Osteoblast (primary cell): ENCODE results near the gene TOLLIP. TPM values are rescaled to one million over a fixed set of nuclear protein-coding genes. Genes with fewer than 3 reads are reported as not detected.
"Not testable (repeated sequence)": the region's sequence is repeated elsewhere in the genome, so short reads cannot be mapped to it uniquely, and the experiment has no call there.

Source experiments
- DNase-seq: peaks from one replicate; pipeline ENCODE4 v3.0.0; 2011; ENCODE audit warnings: low spot score, mixed read lengths; ENCODE audit not compliant: insufficient read length; ENCODE audit errors: missing footprints
- H2AFZ ChIP-seq: 2 replicates; pipeline ENCODE4 v1.6.0; 2011; ENCODE audit warnings: mild to moderate bottlenecking, low read length
- H3K27ac ChIP-seq: 2 replicates; pipeline ENCODE4 v1.5.1; 2011; ENCODE audit warnings: mild to moderate bottlenecking, low read depth, low read length, moderate library complexity
- H3K27me3 ChIP-seq: 2 replicates; pipeline ENCODE4 v1.6.0; 2012; ENCODE audit warnings: mild to moderate bottlenecking, control low read depth, inconsistent platforms, low read length, moderate library complexity; ENCODE audit not compliant: insufficient read depth
- H3K36me3 ChIP-seq: 2 replicates; pipeline ENCODE4 v1.5.1; 2011; ENCODE audit warnings: mild to moderate bottlenecking, low read length, control low read depth, moderate library complexity; ENCODE audit not compliant: insufficient read depth
- H3K4me1 ChIP-seq: 2 replicates; pipeline ENCODE4 v1.5.1; 2011; ENCODE audit warnings: mild to moderate bottlenecking, low read length, control low read depth, moderate library complexity; ENCODE audit not compliant: insufficient read depth
- H3K4me2 ChIP-seq: 2 replicates; pipeline ENCODE4 v1.6.0; 2011; ENCODE audit warnings: mild to moderate bottlenecking, low read length; ENCODE audit not compliant: insufficient read depth
- H3K4me3 ChIP-seq: fragments of 200-600 bp; sonication (generic); 3 replicates; pipeline ENCODE4 v1.5.1; 2012; ENCODE audit warnings: mild to moderate bottlenecking, low read length, inconsistent platforms; ENCODE audit not compliant: insufficient read depth
- H3K79me2 ChIP-seq: 2 replicates; pipeline ENCODE4 v1.6.0; 2012; ENCODE audit warnings: mild to moderate bottlenecking, low read length, control low read depth, inconsistent platforms; ENCODE audit not compliant: insufficient read depth
- H3K9me3 ChIP-seq: 2 replicates; pipeline ENCODE4 v1.5.1; 2011; ENCODE audit warnings: low read depth, low read length, control low read depth
- H4K20me1 ChIP-seq: 2 replicates; pipeline ENCODE4 v1.6.0; 2012; ENCODE audit warnings: mild to moderate bottlenecking, low read length, control low read depth; ENCODE audit not compliant: insufficient read depth
- total RNA-seq: library from RNA; depleted of rRNA; stranded (reverse); fragments of >200 nt; gene quantifications from 2 replicates; pipeline ENCODE4 v1.2.3, GENCODE V29; 2012
- TF ChIP-seq, protein P1 (sequence below): IDR thresholded peaks from 2 replicates; pipeline ENCODE4 v1.5.1; 2011; ENCODE audit warnings: mild to moderate bottlenecking, low read depth, low read length, moderate library complexity; ENCODE audit errors: extremely low read depth

Gene TOLLIP
- total RNA-seq, 1 donor, result 30.8 TPM

DNA sequence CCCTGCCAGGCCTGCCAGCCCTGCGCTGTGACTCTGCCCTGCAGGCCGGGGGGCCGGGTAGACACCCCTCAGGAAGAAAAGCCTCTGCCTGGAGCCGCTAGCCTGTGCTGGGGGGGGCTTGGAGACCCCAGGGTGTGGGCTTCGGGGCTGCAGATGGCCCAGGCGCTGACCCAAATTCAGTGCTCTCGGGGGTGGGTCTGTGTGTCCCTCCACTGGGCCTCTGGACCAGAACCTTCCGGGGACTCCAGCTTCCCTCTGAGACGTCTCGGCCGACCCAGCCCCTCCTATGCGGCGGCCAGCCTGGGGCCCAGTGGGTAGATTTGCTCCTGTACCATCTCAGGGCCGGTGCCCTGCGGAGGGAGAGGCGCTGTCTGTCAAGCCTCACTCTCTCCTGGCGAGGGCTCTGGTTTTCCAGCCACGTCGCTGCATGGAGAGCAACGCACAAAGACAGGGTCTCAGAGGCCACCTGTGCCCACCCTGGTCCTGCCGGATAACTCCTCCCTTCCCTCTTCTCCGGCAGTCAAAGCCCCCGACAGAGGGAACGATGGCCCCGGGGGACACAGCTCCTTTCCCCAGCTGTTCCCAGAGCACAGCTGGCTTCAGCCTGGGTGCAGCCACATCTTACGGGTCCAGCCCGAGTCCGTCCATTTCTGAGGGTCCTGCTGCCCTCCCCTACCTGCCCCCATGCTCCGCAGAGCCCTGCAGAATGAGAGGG lies 40.1 kb upstream of the TOLLIP start:
- Histone ChIP-seq H3K4me2 (no peak overlapping the region), H2AFZ (no peak overlapping the region), H3K4me3 (no peak overlapping the region), H4K20me1 (no peaks in the 10 kb centered on the region), H3K27ac (no peak overlapping the region), H3K27me3 (peaks cover 9% of the 10 kb centered on the region), H3K79me2 (no peaks in the 10 kb centered on the region), H3K9me3 (no peaks in the 10 kb centered on the region), H3K4me1 (no peaks in the 10 kb centered on the region), H3K36me3 (no peaks in the 10 kb centered on the region)
- DNase-seq, result no peak
- TF ChIP-seq, protein P1, sequence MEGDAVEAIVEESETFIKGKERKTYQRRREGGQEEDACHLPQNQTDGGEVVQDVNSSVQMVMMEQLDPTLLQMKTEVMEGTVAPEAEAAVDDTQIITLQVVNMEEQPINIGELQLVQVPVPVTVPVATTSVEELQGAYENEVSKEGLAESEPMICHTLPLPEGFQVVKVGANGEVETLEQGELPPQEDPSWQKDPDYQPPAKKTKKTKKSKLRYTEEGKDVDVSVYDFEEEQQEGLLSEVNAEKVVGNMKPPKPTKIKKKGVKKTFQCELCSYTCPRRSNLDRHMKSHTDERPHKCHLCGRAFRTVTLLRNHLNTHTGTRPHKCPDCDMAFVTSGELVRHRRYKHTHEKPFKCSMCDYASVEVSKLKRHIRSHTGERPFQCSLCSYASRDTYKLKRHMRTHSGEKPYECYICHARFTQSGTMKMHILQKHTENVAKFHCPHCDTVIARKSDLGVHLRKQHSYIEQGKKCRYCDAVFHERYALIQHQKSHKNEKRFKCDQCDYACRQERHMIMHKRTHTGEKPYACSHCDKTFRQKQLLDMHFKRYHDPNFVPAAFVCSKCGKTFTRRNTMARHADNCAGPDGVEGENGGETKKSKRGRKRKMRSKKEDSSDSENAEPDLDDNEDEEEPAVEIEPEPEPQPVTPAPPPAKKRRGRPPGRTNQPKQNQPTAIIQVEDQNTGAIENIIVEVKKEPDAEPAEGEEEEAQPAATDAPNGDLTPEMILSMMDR, result no peak

DNA sequence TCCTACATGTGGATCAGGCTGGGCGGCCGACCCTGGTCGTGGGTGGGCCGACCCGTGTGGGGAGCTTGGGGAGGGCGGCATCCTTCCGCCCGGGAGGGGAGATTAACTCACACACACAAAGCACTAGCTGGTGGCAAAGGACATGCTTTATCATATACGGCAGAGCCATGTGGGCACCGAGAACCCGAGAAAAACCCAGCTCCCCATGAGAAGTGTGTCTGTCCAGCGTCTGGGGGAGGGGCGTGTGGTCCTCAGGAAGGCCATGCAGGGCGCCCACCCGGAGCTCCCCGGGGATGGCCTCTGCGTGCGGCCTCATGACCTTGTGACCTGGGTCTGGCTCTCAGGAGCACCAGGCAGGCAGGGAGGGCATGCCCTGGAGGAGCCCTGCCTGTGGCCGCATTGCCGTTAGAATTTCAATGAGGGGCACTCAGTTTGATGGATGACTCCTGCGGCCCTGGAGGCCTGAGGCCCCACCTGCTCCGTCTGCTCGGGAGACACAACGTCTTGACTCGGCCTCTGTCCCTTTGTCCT lies 39.4 kb upstream of the TOLLIP start:
- Histone ChIP-seq H3K36me3 (no peaks in the 10 kb centered on the region), H3K27ac (no peak overlapping the region), H4K20me1 (no peaks in the 10 kb centered on the region), H3K27me3 (peaks cover 9% of the 10 kb centered on the region), H3K4me3 (no peak overlapping the region), H3K4me1 (no peaks in the 10 kb centered on the region), H3K9me3 (no peaks in the 10 kb centered on the region), H2AFZ (no peak overlapping the region), H3K4me2 (no peak overlapping the region), H3K79me2 (no peaks in the 10 kb centered on the region)
- DNase-seq, result no peak
- TF ChIP-seq, protein P1, result no peak

DNA sequence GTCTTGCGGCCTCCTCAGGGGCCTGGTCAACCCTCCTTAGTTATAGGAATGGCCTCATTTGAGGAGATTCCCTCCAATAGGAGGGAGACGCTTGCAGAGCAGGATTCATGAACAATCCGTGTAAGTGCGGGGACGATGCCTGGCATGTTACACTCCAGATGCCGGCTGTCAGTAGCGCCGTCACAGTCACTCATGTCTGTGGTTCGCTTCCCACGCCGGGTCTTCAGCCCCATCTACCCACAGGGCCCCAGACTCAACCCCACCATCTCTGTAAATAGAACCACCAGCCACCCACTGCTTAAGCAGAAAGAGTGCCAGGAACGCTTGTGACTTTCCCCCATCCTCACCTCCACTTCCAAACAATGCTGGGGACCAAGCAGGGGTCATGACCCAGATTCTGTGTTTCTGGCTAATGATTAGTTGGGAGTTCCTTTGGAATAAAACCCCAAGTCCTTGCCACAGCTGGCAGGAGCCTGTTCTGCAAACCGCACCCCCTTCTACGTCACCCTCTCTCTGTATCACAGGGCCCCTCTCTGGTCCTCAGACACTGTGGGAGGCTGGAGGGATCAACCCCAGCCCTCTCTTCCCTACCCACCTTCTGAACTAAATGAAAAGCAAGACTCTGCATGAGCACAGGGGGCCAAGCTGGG lies 38.8 kb upstream of the TOLLIP start:
- TF ChIP-seq, protein P1, result no peak

DNA sequence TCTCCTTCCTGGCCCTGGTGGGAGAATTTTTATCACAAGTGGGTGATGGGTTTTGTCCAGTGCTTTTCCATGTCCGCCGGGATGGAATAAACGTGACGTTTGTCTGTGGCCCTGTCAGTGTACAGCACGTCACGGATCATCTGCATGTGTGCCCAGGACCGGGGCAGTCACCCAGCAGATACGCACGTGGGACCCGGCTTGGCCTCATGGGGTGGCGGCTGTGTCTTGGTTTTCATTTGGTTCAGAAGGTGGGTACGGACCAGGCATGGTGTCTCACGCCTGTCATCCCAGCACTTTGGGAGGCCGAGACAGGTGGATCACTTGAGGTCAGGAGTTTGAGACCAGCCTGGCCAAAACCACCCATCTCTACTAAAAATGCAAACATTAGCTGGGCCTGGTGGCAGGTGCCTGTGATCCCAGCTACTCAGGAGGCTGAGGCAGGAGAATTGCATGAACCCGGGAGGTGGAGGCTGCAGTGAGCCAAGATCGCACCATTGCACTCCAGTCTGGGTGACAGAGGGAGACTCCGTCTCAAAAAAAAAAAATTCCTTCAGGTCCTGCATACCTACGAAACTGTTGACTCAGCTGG lies 38.1 kb upstream of the TOLLIP start:
- not testable (repeated sequence) for DNase-seq, H4K20me1 ChIP-seq, H3K79me2 ChIP-seq, H3K9me3 ChIP-seq, H3K27ac ChIP-seq, H3K4me2 ChIP-seq, H3K27me3 ChIP-seq, H3K36me3 ChIP-seq, H2AFZ ChIP-seq, H3K4me1 ChIP-seq, H3K4me3 ChIP-seq

More for the DNA sequence above, 38.8 kb upstream of the TOLLIP start:
- no peak overlapping the region for H3K4me3 ChIP-seq
- no peaks in the 10 kb centered on the region for H3K79me2 ChIP-seq
- no peak overlapping the region for H3K4me2 ChIP-seq
- H3K27me3 ChIP-seq, result peaks cover 9% of the 10 kb centered on the region
- no peak for DNase-seq
- no peak overlapping the region for H2AFZ ChIP-seq
- no peaks in the 10 kb centered on the region for H4K20me1 ChIP-seq
- H3K9me3 ChIP-seq, result no peaks in the 10 kb centered on the region
- H3K27ac ChIP-seq, result no peak overlapping the region
- no peaks in the 10 kb centered on the region for H3K4me1 ChIP-seq
- H3K36me3 ChIP-seq, result no peaks in the 10 kb centered on the region
